Bronchial epithelial cell (primary cell): ENCODE results near the gene CDC23. TPM values are rescaled to one million over a fixed set of nuclear protein-coding genes. Genes with fewer than 3 reads are reported as not detected.
"Not testable (repeated sequence)": the region's sequence is repeated elsewhere in the genome, so short reads cannot be mapped to it uniquely, and the experiment has no call there.

Source experiments
- DNase-seq: peaks from one replicate; pipeline ENCODE4 v3.0.0-alpha.2; 2010; ENCODE audit warnings: low read depth
- FAIRE-seq: peaks from 2 replicates; lab custom pipeline; 2011; peaks lifted over from hg19 to GRCh38; lab: Jason Lieb, UNC
- H3K27me3 ChIP-seq: 2 replicates; pipeline ENCODE4 v1.5.1; 2011; ENCODE audit warnings: low read length; ENCODE audit not compliant: control insufficient read depth, insufficient read depth
- H3K36me3 ChIP-seq: 2 replicates; pipeline ENCODE4 v1.5.1; 2011; ENCODE audit warnings: low read length; ENCODE audit not compliant: control insufficient read depth, insufficient read depth
- H3K4me3 ChIP-seq: 2 replicates; pipeline ENCODE4 v1.5.1; 2011; ENCODE audit warnings: mild to moderate bottlenecking, low read depth, low read length, control low read depth
- CTCF ChIP-seq: IDR thresholded peaks from 2 replicates; pipeline ENCODE4 v1.5.1; 2011; ENCODE audit warnings: mild to moderate bottlenecking, moderate library complexity, low read length, control low read depth, inconsistent platforms; ENCODE audit not compliant: insufficient read depth, severe bottlenecking
- total RNA-seq: library from RNA; depleted of rRNA; stranded (reverse); fragments of >200 nt; gene quantifications from 2 replicates; pipeline ENCODE4 v1.2.1, GENCODE V29; 2014

CDC23 gene
- total RNA-seq, 1 donor from 2014 or later: 19.7 TPM

GRCh38 chr5:138149530-138149929 lies 63.6 kb downstream of the CDC23 start:
- peak; percentile 30 for DNase-seq
- no peak for TF ChIP-seq CTCF
- H3K36me3 ChIP-seq: no peaks in the 10 kb centered on the region
- no peak for FAIRE-seq
- no peak overlapping the region for H3K4me3 ChIP-seq
- no peaks in the 10 kb centered on the region for H3K27me3 ChIP-seq

GRCh38 chr5:138148811-138149210 lies 64.3 kb downstream of the CDC23 start:
- DNase-seq (peak; percentile 92), FAIRE-seq (no peak)

GRCh38 chr5:138143578-138143977 lies 69.5 kb downstream of the CDC23 start:
- FAIRE-seq, H3K4me3 ChIP-seq, H3K27me3 ChIP-seq, DNase-seq, H3K36me3 ChIP-seq: not testable (repeated sequence)

More at GRCh38 chr5:138148811-138149210, 64.3 kb downstream of the CDC23 start:
- H3K27me3 ChIP-seq: no peaks in the 10 kb centered on the region
- no peaks in the 10 kb centered on the region for H3K36me3 ChIP-seq
- TF ChIP-seq CTCF: no peak
- H3K4me3 ChIP-seq: no peak overlapping the region

GRCh38 chr5:138141734-138142133 lies 71.4 kb downstream of the CDC23 start:
- Histone ChIP-seq H3K27me3 (no peaks in the 10 kb centered on the region), H3K36me3 (no peaks in the 10 kb centered on the region), H3K4me3 (no peak overlapping the region)
- no peak for FAIRE-seq
- no peak for TF ChIP-seq CTCF
- peak; percentile 47 for DNase-seq

GRCh38 chr5:138140268-138140667 lies 72.9 kb downstream of the CDC23 start:
- no peaks in the 10 kb centered on the region for H3K27me3 ChIP-seq
- no peak overlapping the region for H3K4me3 ChIP-seq
- no peak for FAIRE-seq
- no peaks in the 10 kb centered on the region for H3K36me3 ChIP-seq
- TF ChIP-seq CTCF: no peak
- no peak for DNase-seq

- TF ChIP-seq CTCF: no peak
- Histone ChIP-seq H3K4me3 (no peak overlapping the region), H3K27me3 (no peaks in the 10 kb centered on the region), H3K36me3 (no peaks in the 10 kb centered on the region)
- FAIRE-seq (no peak), DNase-seq (no peak)
These were observed 73.4 kb downstream of the CDC23 start for GRCh38 chr5:138139781-138140090.
